Inflammatory macrophage treated with lipopolysaccharide for 4 hours (primary cell): ENCODE results near the gene SP1.
"Not testable (repeated sequence)": the region's sequence is repeated elsewhere in the genome, so short reads cannot be mapped to it uniquely, and the experiment has no call there.

Experiments
- DNase-seq: peaks from one replicate; pipeline ENCODE4 v3.0.0-alpha.2; 2020

Gene SP1

DNA sequence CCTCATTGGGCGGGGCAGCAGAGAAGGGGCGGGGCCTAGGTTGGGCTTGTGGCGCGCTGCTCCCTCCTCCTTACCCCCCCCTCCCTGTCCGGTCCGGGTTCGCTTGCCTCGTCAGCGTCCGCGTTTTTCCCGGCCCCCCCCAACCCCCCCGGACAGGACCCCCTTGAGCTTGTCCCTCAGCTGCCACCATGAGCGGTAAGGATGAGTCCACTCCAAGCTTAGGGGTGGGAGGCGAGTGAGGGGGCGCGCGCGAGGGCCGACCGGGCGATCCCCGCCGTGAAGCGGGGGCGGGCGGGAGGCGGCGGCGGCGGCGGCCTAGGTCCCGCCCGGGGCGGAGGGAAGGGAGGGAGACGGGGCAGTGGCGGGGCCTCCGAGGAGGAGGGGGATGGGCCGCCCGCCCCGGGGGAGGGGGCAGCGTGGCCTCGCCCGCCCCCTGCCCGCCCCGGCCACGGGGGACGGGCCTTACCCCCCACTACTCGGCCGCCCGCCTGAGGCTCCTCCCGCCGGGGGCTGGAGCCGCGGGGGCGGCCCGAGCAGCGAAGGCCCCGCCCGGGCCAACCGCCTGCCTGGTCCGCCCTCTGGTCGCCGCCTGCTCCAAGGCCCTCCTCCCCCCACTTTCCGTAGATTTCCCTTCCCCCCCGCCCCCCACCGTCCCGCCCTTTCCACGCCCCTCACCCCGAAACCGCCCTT lies at the start of gene SP1:
TSS of gene SP1 (plus strand) at position 73 of the 690 bp plus-strand sequence. CDS start at position 189, 116 bp downstream.
- DNase-seq = peak; percentile 93

DNA sequence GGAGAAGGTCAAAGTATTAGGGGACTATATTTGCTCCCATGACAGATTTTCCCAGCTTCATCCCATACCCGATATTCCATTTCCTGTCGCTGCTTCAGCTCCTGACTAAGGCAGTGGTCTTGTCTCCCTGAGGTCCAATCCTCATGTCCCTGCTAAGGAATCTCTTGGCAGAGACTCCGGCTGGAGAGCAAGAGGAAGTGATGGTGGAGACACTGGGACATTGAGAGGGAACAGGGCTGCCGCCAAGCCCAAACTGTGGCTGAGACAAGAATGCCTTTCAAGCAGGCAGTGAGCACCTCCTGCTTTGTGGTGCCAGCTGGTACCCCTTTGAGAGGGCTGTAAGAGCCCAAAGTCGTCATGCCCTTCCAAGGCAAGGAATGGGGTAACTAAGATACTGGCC lies 49.3 kb upstream of the SP1 start:
- no peak for DNase-seq

DNA sequence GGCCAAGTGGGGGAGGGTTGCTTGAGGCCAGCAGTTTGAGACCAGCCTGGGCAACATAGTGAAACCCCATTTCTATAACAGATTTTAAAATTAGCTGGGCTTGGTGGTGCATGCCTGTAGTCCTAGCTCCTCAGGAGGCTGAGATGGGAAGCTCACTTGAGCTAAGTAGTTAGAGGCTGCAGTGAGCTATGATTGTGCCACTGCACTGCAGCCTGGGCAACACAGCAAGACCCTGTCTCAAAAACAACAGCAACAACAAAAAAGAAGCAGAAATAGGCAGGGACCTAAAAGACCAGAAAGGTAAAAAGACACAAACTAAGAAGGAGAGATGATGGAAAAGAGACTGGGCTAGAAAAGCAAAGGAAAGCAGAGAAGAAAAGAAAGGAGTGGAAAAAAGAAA lies 47.6 kb upstream of the SP1 start:
- not testable (repeated sequence) for DNase-seq

DNA sequence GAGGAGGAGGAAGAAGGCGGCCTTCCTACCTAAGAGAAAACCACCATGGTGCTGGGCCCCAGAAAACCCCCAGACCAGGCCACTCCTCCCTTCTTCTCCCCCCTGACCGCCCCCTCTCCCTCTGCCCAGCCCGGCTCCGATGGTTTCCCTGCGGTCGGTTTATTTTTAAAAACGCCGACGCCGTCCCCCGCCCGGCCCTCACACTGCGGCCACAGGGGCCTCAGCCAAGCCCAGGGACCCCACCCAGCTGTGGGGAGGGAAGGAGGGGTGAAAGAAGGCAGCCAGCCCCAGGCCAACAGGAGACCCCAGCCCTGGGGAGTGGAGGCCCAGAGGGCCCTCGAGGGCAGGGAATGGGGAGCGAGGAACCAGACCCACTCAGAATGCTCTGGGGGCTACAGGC lies 47.2 kb upstream of the SP1 start:
- DNase-seq = no peak

DNA sequence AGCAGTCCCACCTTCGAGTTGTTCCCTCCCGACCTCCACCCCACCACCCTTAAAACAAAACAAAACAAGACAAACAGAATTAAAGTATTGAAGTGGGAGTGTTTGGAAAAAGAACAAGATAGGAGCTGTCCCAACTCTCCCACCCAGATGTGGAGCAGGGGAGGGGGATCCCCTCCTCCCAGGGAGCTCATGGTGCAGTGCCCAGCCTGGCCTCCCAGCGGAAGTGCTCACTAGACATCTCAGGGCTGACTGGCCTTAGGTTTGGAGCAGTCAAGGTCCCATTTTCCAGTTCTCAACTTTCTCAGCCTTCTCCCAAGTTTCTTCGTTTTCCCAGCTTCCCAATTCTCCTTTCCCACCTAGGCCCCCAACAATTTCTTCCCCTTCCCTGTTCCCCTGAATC lies 46.7 kb upstream of the SP1 start:
- no peak for DNase-seq

GRCh38 chr12:53333845-53334244 lies 46.1 kb upstream of the SP1 start:
- DNase-seq = no peak

GRCh38 chr12:53334822-53335221 lies 45.2 kb upstream of the SP1 start:
- DNase-seq = no peak

DNA sequence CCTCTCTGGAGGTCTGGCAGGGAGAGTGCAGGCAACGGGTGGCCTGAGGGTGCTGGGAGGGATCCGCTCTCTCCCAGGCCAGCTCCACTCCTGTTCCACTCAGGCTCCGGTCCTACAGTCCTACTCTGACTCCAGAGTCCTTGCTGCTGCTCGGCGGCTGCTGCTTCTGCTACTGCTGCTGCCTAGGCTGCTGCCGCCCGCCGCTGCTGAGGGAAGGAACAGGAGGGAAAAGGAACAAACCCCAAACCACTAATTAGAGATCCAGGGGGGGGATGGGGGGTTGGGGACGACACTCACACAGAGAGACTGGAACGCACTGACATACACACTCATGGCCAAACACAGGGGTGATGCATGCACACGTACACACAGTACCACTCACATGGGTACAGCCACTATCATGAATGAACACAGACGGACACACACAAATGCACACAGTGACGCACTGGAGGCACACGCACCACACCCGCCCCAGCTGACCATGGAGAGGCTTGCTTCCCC lies 43.7 kb upstream of the SP1 start, which contains the start of gene SP7:
TSS of gene SP7 (minus strand) at position 174 of the 501 bp plus-strand sequence. CDS start 708 bp downstream, outside the sequence.
- DNase-seq = peak; percentile 13

DNA sequence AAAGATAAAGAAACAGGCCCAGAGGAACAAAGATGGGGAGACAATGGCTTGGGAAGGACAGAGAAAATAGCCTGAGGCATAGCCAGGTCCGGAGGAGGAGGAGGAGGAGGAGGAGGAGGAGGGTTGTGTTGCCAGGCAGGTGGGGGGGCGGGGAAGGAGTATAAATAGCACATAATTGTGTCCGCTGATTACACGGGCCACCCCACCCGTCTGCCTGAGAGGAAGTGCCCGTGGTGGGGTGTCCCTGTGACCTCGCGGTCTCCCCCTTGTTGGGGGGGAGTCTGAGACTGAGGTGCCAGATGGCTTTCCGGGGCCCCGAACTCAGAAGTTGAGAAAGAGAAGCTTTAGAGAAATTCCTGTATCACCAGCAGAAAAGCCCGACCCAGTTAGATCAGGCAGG lies 42.0 kb upstream of the SP1 start:
- DNase-seq = no peak

- no peak for DNase-seq
Observed at GRCh38 chr12:53338916-53339315, 41.1 kb upstream of the SP1 start.

- no peak for DNase-seq
Observed at GRCh38 chr12:53340398-53340797, 39.6 kb upstream of the SP1 start.

DNA sequence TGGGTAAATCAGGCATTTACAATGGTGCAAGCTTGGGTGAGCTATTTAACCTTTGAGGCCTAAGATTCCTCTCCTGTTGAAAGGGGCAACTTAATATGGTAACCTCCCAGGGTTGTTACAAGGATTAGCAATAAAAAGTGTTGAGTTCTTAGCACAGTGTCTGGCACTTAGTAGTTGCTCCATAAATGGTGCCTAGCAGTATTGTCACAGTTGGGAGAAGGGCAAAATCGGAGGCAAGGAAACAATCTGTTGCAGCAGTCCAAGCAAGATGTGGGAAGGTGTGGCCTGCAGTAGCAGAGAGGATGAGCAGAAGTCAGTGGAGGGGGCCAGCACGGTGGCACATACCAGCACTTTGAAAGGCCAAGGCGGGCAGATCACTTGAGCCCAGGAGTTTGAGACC lies 36.5 kb upstream of the SP1 start:
- no peak for DNase-seq

GRCh38 chr12:53343969-53344368 lies 36.0 kb upstream of the SP1 start:
- no peak for DNase-seq

GRCh38 chr12:53344487-53344823 lies 35.5 kb upstream of the SP1 start:
- no peak for DNase-seq

GRCh38 chr12:53344824-53345485 lies 35.0 kb upstream of the SP1 start:
- DNase-seq = peak; percentile 66

- no peak for DNase-seq
Observed at GRCh38 chr12:53345486-53346188, 34.3 kb upstream of the SP1 start.

DNA sequence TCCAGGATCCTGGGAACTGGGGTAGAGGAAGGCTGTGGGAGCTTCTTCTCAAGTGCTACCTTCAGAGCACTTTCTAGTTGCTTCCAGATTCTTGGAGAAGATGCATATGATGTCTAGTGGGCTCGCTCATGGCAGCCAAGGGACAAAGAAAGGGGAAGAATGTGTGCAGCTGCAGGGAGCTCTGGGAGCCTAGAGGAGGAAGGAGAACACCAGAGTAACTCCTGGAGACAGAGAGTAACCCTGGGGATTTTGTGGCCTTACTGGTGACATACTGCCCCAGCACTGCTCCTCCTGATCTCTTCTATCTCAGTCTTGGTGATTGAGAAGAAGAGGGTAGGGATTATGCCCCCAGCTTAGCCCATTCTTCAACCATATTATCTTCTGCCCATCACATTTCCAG lies 33.5 kb upstream of the SP1 start:
- peak; percentile 47 for DNase-seq

GRCh38 chr12:53347905-53348304 lies 32.1 kb upstream of the SP1 start:
- no peak for DNase-seq

DNA sequence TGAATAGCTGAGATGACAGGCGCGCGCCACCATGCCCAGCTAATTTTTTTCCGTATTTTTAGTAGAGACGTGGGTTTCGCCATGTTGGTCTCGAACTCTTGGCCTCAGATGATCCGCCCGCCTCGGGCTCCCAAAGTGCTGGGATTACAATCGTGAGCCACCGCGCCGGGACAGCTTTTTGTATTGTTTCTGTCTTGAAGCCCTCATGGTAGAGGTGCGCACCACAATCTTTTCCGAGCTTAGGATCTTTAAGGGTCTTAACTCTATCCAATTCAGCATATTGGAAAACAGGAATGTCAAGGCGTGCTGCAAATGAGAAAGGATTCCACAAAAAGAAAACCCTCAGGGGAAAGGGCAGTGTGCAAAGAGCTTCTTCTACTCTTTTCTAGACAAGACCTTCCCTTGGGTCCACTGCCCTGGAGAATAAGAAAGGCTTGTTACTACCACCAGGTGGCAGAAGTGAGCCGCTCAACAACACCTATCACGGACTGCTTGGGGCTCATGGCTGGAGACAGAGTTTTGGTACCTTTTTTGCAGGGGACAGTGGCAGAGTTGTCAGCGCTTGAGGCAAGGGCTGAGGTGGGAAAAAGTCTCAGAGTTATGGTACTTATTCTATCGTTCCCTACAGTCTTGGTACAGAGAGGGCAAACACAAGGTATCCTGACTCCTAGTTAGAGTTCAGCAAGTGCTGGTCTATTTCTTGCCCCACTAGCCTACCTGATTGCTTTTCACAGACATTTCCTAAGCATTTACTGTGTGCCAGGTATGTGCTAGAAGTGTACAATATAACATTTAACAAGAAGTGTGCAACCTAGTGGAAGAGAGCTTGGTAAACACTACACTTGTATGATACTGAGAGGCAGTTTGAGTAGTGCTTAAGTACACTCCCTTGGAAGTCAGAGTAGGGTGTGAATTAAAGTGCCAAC lies 27.4 kb upstream of the SP1 start:
- peak; percentile 82 for DNase-seq

DNA sequence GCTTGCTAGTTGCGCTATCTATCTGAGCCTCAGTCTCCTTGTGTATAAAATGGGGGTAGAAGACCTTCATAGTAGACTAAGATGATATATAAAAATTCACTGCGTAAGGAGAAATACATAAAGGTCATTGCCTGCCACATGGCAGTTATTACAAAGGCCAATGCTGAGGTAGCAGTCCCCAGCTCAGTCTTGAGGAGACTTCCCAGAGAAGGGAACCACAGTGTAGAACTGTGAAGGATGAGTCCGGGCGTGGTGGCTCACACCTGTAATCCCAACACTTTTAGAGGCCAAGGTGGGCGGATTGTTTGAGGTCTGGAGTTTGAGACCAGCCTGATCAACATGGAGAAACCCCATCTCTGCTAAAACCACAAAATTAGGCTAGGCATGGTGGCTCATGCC lies 26.7 kb upstream of the SP1 start:
- DNase-seq = no peak

- no peak for DNase-seq
Observed at GRCh38 chr12:53355121-53355520, 24.9 kb upstream of the SP1 start.

GRCh38 chr12:53358836-53359419 lies 21.0 kb upstream of the SP1 start:
- DNase-seq = no peak
